ENCODE results near the gene H2BW2.
"Not testable (repeated sequence)": the region's sequence is repeated elsewhere in the genome, so short reads cannot be mapped to it uniquely, and the experiment has no call there.

Gene H2BW2

GRCh38 chrX:104039689-104040505 lies at the start of gene H2BW2:
Gene H2BW2, plus strand, starts transcription at chrX:104039956. Its CDS starts 39 bp downstream, at chrX:104039995.
- no peak for DNase-seq

GRCh38 chrX:103999234-103999633 lies 40.5 kb upstream of the H2BW2 start:
- no peak for DNase-seq

- no peak for DNase-seq
Measured at GRCh38 chrX:104008831-104009230, 30.9 kb upstream of the H2BW2 start.

- no peak for DNase-seq
Measured at GRCh38 chrX:104013158-104013557, 26.6 kb upstream of the H2BW2 start.

- DNase-seq: no peak
Measured at GRCh38 chrX:104013606-104014005, 26.1 kb upstream of the H2BW2 start, which contains the start of gene H2BW1. Gene H2BW1, minus strand, starts transcription at chrX:104013708. Its CDS starts 132 bp downstream, at chrX:104013576.

- not testable (repeated sequence) for DNase-seq
Measured at GRCh38 chrX:104015576-104015975, 24.2 kb upstream of the H2BW2 start.

- no peak for DNase-seq
Measured at GRCh38 chrX:104018126-104018525, 21.6 kb upstream of the H2BW2 start.

GRCh38 chrX:104041003-104041402 lies 1.2 kb downstream of the H2BW2 start:
- DNase-seq: no peak

GRCh38 chrX:104045642-104046041 lies 5.9 kb downstream of the H2BW2 start:
- DNase-seq: no peak

GRCh38 chrX:104047171-104047570 lies 7.4 kb downstream of the H2BW2 start:
- DNase-seq: no peak

- DNase-seq: not testable (repeated sequence)
Measured at GRCh38 chrX:104054956-104055355, 15.2 kb downstream of the H2BW2 start.

- not testable (repeated sequence) for DNase-seq
Measured at GRCh38 chrX:104062636-104063035, 22.9 kb downstream of the H2BW2 start.

- DNase-seq: not testable (repeated sequence)
Measured at GRCh38 chrX:104075778-104076445, 36.2 kb downstream of the H2BW2 start, which contains the start of gene TMSB15C. Gene TMSB15C, minus strand, starts transcription at chrX:104076236.

- DNase-seq: not testable (repeated sequence)
Measured at GRCh38 chrX:104077854-104078253, 38.1 kb downstream of the H2BW2 start.

GRCh38 chrX:104084063-104084462 lies 44.3 kb downstream of the H2BW2 start:
- DNase-seq: no peak

- no peak for DNase-seq
Measured at GRCh38 chrX:104084534-104085277, 45.0 kb downstream of the H2BW2 start.

- no peak for DNase-seq
Measured at GRCh38 chrX:104085477-104085876, 45.7 kb downstream of the H2BW2 start.

GRCh38 chrX:104085919-104086318 lies 46.2 kb downstream of the H2BW2 start:
- no peak for DNase-seq
